Lower leg skin (tissue), 3 donors: Measurements from ENCODE around the gene PDXDC1.
"Not testable (repeated sequence)": the region's sequence is repeated elsewhere in the genome, so short reads cannot be mapped to it uniquely, and the experiment has no call there.

Experiments
- CTCF ChIP-seq, 3 donors: fragments of 450-650 bp; IDR thresholded peaks; one replicate each; pipeline ENCODE4 v1.5.1; 2016; ENCODE audit warnings: antibody characterized with exemption in 3 of 3, mild to moderate bottlenecking in 3 of 3, moderate library complexity in 2 of 3
- POLR2A ChIP-seq, 2 donors: fragments of 450-650 bp; IDR thresholded peaks; one replicate each; pipeline ENCODE4 v1.6.1; 2016 to 2017; ENCODE audit warnings: antibody characterized with exemption in 2 of 2, mild to moderate bottlenecking in 1 of 2, moderate library complexity in 1 of 2

GRCh38 chr16:15080883-15081282 is 106.1 kb downstream of the PDXDC1 start:
- TF ChIP-seq POLR2A, CTCF (IDR thresholded peaks at IDR 0.05): not testable (repeated sequence)
